GM12892 (cell line): ENCODE data around the gene POU3F2.

Experiments used
- DNase-seq: peaks from one replicate; pipeline ENCODE4 v3.0.0; 2011; ENCODE audit not compliant: insufficient read length
- FAIRE-seq: peaks from 2 replicates; lab custom pipeline; 2011; peaks lifted over from hg19 to GRCh38; lab: Jason Lieb, UNC
- POLR2A ChIP-seq: IDR thresholded peaks from 2 replicates; pipeline ENCODE4 v1.6.1; 2011; ENCODE audit warnings: low read depth, low read length, control low read depth
- POLR2AphosphoS5 ChIP-seq: IDR thresholded peaks from 2 replicates; pipeline ENCODE4 v1.6.1; 2011; ENCODE audit warnings: low read depth, low read length, control low read depth
- TAF1 ChIP-seq: IDR thresholded peaks from 2 replicates; pipeline ENCODE4 v1.6.1; 2011; ENCODE audit warnings: low read depth, mild to moderate bottlenecking, control low read depth, low read length, borderline replicate concordance

The POU3F2 gene

GRCh38 chr6:98847779-98848538 lies 13.6 kb downstream of the POU3F2 start:
- FAIRE-seq (no peak), DNase-seq (no peak)
- TF ChIP-seq POLR2AphosphoS5 = no peak
- no peak for TF ChIP-seq POLR2A
- no peak for TF ChIP-seq TAF1

GRCh38 chr6:98848539-98849242 lies 14.3 kb downstream of the POU3F2 start:
- FAIRE-seq = no peak
- no peak for TF ChIP-seq POLR2AphosphoS5
- TF ChIP-seq POLR2A = no peak
- TF ChIP-seq TAF1 = no peak

GRCh38 chr6:98864497-98864896 lies 30.1 kb downstream of the POU3F2 start:
- TF ChIP-seq POLR2AphosphoS5 (no peak), POLR2A (no peak), TAF1 (no peak)
- DNase-seq (no peak), FAIRE-seq (no peak)

More at GRCh38 chr6:98848539-98849242, 14.3 kb downstream of the POU3F2 start:
- no peak for DNase-seq

- TF ChIP-seq POLR2AphosphoS5 (no peak), POLR2A (no peak), TAF1 (no peak)
- no peak for DNase-seq
- FAIRE-seq = no peak
These were observed 36.7 kb downstream of the POU3F2 start for GRCh38 chr6:98871057-98871456.

- TF ChIP-seq POLR2A (no peak), POLR2AphosphoS5 (no peak), TAF1 (no peak)
- FAIRE-seq = no peak
- no peak for DNase-seq
These were observed 37.4 kb downstream of the POU3F2 start for GRCh38 chr6:98871821-98872220.

GRCh38 chr6:98875375-98875774 lies 41.0 kb downstream of the POU3F2 start:
- FAIRE-seq (no peak), DNase-seq (no peak)
- TF ChIP-seq POLR2AphosphoS5 (no peak), TAF1 (no peak), POLR2A (no peak)

GRCh38 chr6:98877250-98877649 lies 42.9 kb downstream of the POU3F2 start:
- no peak for TF ChIP-seq POLR2AphosphoS5
- TF ChIP-seq POLR2A = no peak
- TF ChIP-seq TAF1 = no peak
- no peak for FAIRE-seq
- DNase-seq = no peak

- DNase-seq (no peak), FAIRE-seq (no peak)
- TF ChIP-seq TAF1 (no peak), POLR2AphosphoS5 (no peak), POLR2A (no peak)
These were observed 46.1 kb downstream of the POU3F2 start for GRCh38 chr6:98880486-98880885.

GRCh38 chr6:98885330-98885729 lies 51.0 kb downstream of the POU3F2 start:
- no peak for DNase-seq
- FAIRE-seq = no peak
- TF ChIP-seq POLR2A (no peak), TAF1 (no peak), POLR2AphosphoS5 (no peak)

GRCh38 chr6:98887650-98888049 lies 53.3 kb downstream of the POU3F2 start:
- FAIRE-seq (no peak), DNase-seq (no peak)
- no peak for TF ChIP-seq TAF1
- TF ChIP-seq POLR2A = no peak
- no peak for TF ChIP-seq POLR2AphosphoS5
